GM18511 (cell line): Measurements from ENCODE around the gene CFDP1.
"Not testable (repeated sequence)": the region's sequence is repeated elsewhere in the genome, so short reads cannot be mapped to it uniquely, and the experiment has no call there.

ENCODE experiments used
- ATAC-seq: cut with Tn5 transposase; IDR thresholded peaks from one replicate; pipeline ENCODE4 v1.9.1; 2021; ENCODE audit warnings: mild to moderate bottlenecking, moderate library complexity; ENCODE audit not compliant: unreplicated experiment

Gene CFDP1

GRCh38 chr16:75304521-75305363 is 128.6 kb downstream of the CFDP1 start:
- ATAC-seq = no peak

- no peak for ATAC-seq
Observed at GRCh38 chr16:75301804-75302203, 131.5 kb downstream of the CFDP1 start.

- ATAC-seq = no peak
Observed at GRCh38 chr16:75298267-75298666, 135.0 kb downstream of the CFDP1 start.

GRCh38 chr16:75296606-75297005 is 136.7 kb downstream of the CFDP1 start:
- ATAC-seq = no peak

GRCh38 chr16:75294773-75295459 is 138.4 kb downstream of the CFDP1 start:
- ATAC-seq = no peak

GRCh38 chr16:75293772-75294171 is 139.5 kb downstream of the CFDP1 start:
- no peak for ATAC-seq

- no peak for ATAC-seq
Observed at GRCh38 chr16:75293173-75293572, 140.1 kb downstream of the CFDP1 start.

- no peak for ATAC-seq
Observed at GRCh38 chr16:75292691-75293090, 140.6 kb downstream of the CFDP1 start.

- no peak for ATAC-seq
Observed at GRCh38 chr16:75289189-75289588, 144.1 kb downstream of the CFDP1 start.

GRCh38 chr16:75288596-75289120 is 144.6 kb downstream of the CFDP1 start:
- ATAC-seq = no peak

GRCh38 chr16:75288181-75288580 is 145.1 kb downstream of the CFDP1 start:
- no peak for ATAC-seq

- ATAC-seq = no peak
Observed at GRCh38 chr16:75287708-75288107, 145.6 kb downstream of the CFDP1 start.

GRCh38 chr16:75286389-75286788 is 146.9 kb downstream of the CFDP1 start:
- no peak for ATAC-seq

- no peak for ATAC-seq
Observed at GRCh38 chr16:75282466-75283281, 150.6 kb downstream of the CFDP1 start.

GRCh38 chr16:75281826-75282225 is 151.5 kb downstream of the CFDP1 start:
- ATAC-seq = no peak

- not testable (repeated sequence) for ATAC-seq
Observed at GRCh38 chr16:75281009-75281408, 152.3 kb downstream of the CFDP1 start.

GRCh38 chr16:75280331-75280804 is 152.9 kb downstream of the CFDP1 start:
- ATAC-seq = no peak

- ATAC-seq = no peak
Observed at GRCh38 chr16:75279305-75279704, 154.0 kb downstream of the CFDP1 start.

GRCh38 chr16:75273054-75273925 is 160.0 kb downstream of the CFDP1 start:
- no peak for ATAC-seq

GRCh38 chr16:75272629-75273028 is 160.7 kb downstream of the CFDP1 start:
- ATAC-seq = not testable (repeated sequence)
